HepG2 (cell line): Measurements from ENCODE around the gene ANG. TPM values are rescaled to one million over a fixed set of nuclear protein-coding genes. Genes with fewer than 3 reads are reported as not detected.

Experiments used
- AGO1 ChIP-seq: fragments of 200-400 bp; formaldehyde crosslinking; IDR thresholded peaks from 2 replicates; pipeline ENCODE4 v1.6.1; 2017; ENCODE audit warnings: mild to moderate bottlenecking, low read depth, low read length, moderate library complexity; ENCODE audit not compliant: poor library complexity, severe bottlenecking
- CREM ChIP-seq, 2 experiments: sonication (generic) in 1 of 2; formaldehyde crosslinking in 1 of 2; IDR thresholded peaks; 2 replicates each; pipeline versions ENCODE4 v1.4.0 to v1.6.1; 2016 to 2020; ENCODE audit warnings: antibody characterized with exemption in 1 of 2, mild to moderate bottlenecking in 1 of 2, missing genetic modification reagents in 1 of 2
- HMGA1 ChIP-seq: sonication (generic); formaldehyde crosslinking; conservative IDR thresholded peaks from 2 replicates; pipeline ENCODE4 v1.4.0; 2020; ENCODE audit warnings: missing genetic modification reagents
- HOXA7 ChIP-seq: sonication (generic); formaldehyde crosslinking; IDR thresholded peaks from 2 replicates; pipeline ENCODE4 v1.8.1; 2022; ENCODE audit warnings: mild to moderate bottlenecking, missing genetic modification reagents, moderate library complexity
- KDM3A ChIP-seq: IDR thresholded peaks from 2 replicates; pipeline ENCODE4 v1.6.1; 2018; ENCODE audit warnings: low read depth, missing compliant biosample characterization
- LCORL ChIP-seq, 2 experiments: fragments of 450-650 bp in 1 of 2; sonication (generic) in 1 of 2; formaldehyde crosslinking in 1 of 2; IDR thresholded peaks; 2 replicates each; pipeline versions ENCODE4 v1.5.0 to v1.6.1; 2017 to 2020; ENCODE audit warnings: antibody characterized with exemption in 1 of 2, missing genetic modification reagents in 1 of 2
- MED1 ChIP-seq: sonication (generic); formaldehyde crosslinking; IDR thresholded peaks from 2 replicates; pipeline ENCODE4 v1.4.0; 2020; ENCODE audit warnings: missing genetic modification reagents
- PATZ1 ChIP-seq: sonication (generic); formaldehyde crosslinking; IDR thresholded peaks from 2 replicates; pipeline ENCODE4 v1.4.0; 2020; ENCODE audit warnings: missing genetic modification reagents
- PAX8 ChIP-seq: sonication (generic); formaldehyde crosslinking; IDR thresholded peaks from 2 replicates; pipeline ENCODE4 v1.8.0; 2022; ENCODE audit warnings: mild to moderate bottlenecking, missing genetic modification reagents, borderline replicate concordance
- REST ChIP-seq, 2 experiments: IDR thresholded peaks; 2 replicates each; pipeline ENCODE4 v1.6.1; 2011 to 2012; ENCODE audit warnings: low read length in 2 of 2, borderline replicate concordance in 1 of 2, low read depth in 1 of 2, mild to moderate bottlenecking in 1 of 2, moderate library complexity in 1 of 2
- TCF7L2 ChIP-seq: IDR thresholded peaks from 2 replicates; pipeline ENCODE4 v1.6.1; 2011; ENCODE audit warnings: mild to moderate bottlenecking, low read depth, low read length, moderate library complexity
- YEATS2 ChIP-seq: sonication (generic); formaldehyde crosslinking; IDR thresholded peaks from 2 replicates; pipeline ENCODE4 v1.4.0; 2020; ENCODE audit warnings: missing genetic modification reagents, borderline replicate concordance
- ZEB1 ChIP-seq: IDR thresholded peaks from 2 replicates; pipeline ENCODE4 v1.6.1; 2012; ENCODE audit warnings: mild to moderate bottlenecking, low read depth, inconsistent platforms; ENCODE audit not compliant: insufficient replicate concordance
- ZFAT ChIP-seq: sonication (generic); formaldehyde crosslinking; conservative IDR thresholded peaks from 2 replicates; pipeline ENCODE4 v1.8.1; 2023; ENCODE audit warnings: missing genetic modification reagents, inconsistent platforms
- ZNF34 ChIP-seq: sonication (generic); formaldehyde crosslinking; IDR thresholded peaks from 2 replicates; pipeline ENCODE4 v1.4.0; 2020; ENCODE audit warnings: mild to moderate bottlenecking, missing genetic modification reagents, borderline replicate concordance
- ZNF350 ChIP-seq: sonication (generic); formaldehyde crosslinking; IDR thresholded peaks from 2 replicates; pipeline ENCODE4 v1.4.0; 2020; ENCODE audit warnings: mild to moderate bottlenecking, low read depth, missing genetic modification reagents, borderline replicate concordance
- ZNF367 ChIP-seq: sonication (generic); formaldehyde crosslinking; IDR thresholded peaks from 2 replicates; pipeline ENCODE4 v1.4.0; 2020; ENCODE audit warnings: missing genetic modification reagents, borderline replicate concordance
- ZNF530 ChIP-seq: sonication (generic); formaldehyde crosslinking; IDR thresholded peaks from 2 replicates; pipeline ENCODE4 v1.5.0; 2020; ENCODE audit warnings: low read depth, mild to moderate bottlenecking, missing genetic modification reagents
- ZNF597 ChIP-seq: sonication (generic); formaldehyde crosslinking; IDR thresholded peaks from 2 replicates; pipeline ENCODE4 v1.5.0; 2020; ENCODE audit warnings: missing genetic modification reagents
- ZNF598 ChIP-seq: sonication (generic); formaldehyde crosslinking; IDR thresholded peaks from 2 replicates; pipeline ENCODE4 v1.5.1; 2020; ENCODE audit warnings: mild to moderate bottlenecking, missing genetic modification reagents, borderline replicate concordance
- ZNF652 ChIP-seq: IDR thresholded peaks from 2 replicates; pipeline ENCODE4 v1.6.1; 2016; ENCODE audit warnings: low read depth, borderline replicate concordance
- ZSCAN29 ChIP-seq: sonication (generic); formaldehyde crosslinking; conservative IDR thresholded peaks from 2 replicates; pipeline ENCODE4 v1.4.0; 2020; ENCODE audit warnings: mild to moderate bottlenecking, missing genetic modification reagents
- polyA plus RNA-seq, 8 experiments: library from polyadenylated mRNA; depleted of rRNA in 3 of 8; stranded (reverse) in 7 of 8; unstranded in 1 of 8; fragments of >200 nt; fragmentation: Illumina TruSeq in 4 of 8; extraction: Trizol in 4 of 8; gene quantifications; 2 replicates each; pipeline versions ENCODE4 v1.2.1 to v1.2.3, GENCODE V29; 2011 to 2016; ENCODE audit warnings: low read depth in 4 of 8, missing spikeins in 1 of 8, mixed read lengths in 1 of 8; ENCODE audit not compliant: insufficient read depth in 1 of 8
- total RNA-seq, 5 experiments: library from RNA; depleted of rRNA; stranded (reverse); fragments of >200 nt; fragmentation: Illumina TruSeq; extraction: Trizol; gene quantifications; 2 replicates each; pipeline ENCODE4 v1.2.3, GENCODE V29; 2016; ENCODE audit warnings: low read depth in 1 of 5

The ANG gene
- total and polyA plus RNA-seq, 2 of the 13 experiments (the other 11 are each of a cell fraction or from before 2014, with no cell fraction given) = 83.6 to 401 TPM

GRCh38 chr14:20690848-20691640 lies 2.5 kb downstream of the ANG start (continued):
- TF ChIP-seq ZNF350 (no peak), ZSCAN29 (CRISPR knock-in tag) (no peak), KDM3A (peak; percentile 78; the same call in 1 of the 2 replicates), ZNF367 (CRISPR knock-in tag) (no peak), ZNF34 (CRISPR knock-in tag) (no peak), YEATS2 (CRISPR knock-in tag) (no peak), ZNF530 (CRISPR knock-in tag) (no peak), ZFAT (CRISPR knock-in tag) (no peak), PAX8 (CRISPR knock-in tag) (no peak), ZNF652 (peak; percentile 17; the same call in 1 of the 2 replicates), ZNF597 (CRISPR knock-in tag) (no peak), REST (IDR thresholded peaks at IDR 0.05; ENCODE audit: borderline replicate concordance in 1 of 2, low read depth in 1 of 2, low read length in 2 of 2) (no peak), LCORL (IDR thresholded peaks at IDR 0.05) (no peak), LCORL (CRISPR knock-in tag; IDR thresholded peaks at IDR 0.05) (no peak), TCF7L2 (no peak), CREM (IDR thresholded peaks at IDR 0.05) (no peak), CREM (CRISPR knock-in tag; IDR thresholded peaks at IDR 0.05) (no peak), PATZ1 (CRISPR knock-in tag) (no peak), HOXA7 (CRISPR knock-in tag) (no peak), MED1 (CRISPR knock-in tag) (peak; percentile 56; the same call in 1 of the 2 replicates), ZNF598 (CRISPR knock-in tag) (no peak), ZEB1 (no peak), HMGA1 (no peak), AGO1 (no peak)
